H1 (cell line): ENCODE results near the gene CLRN1. TPM values are rescaled to one million over a fixed set of nuclear protein-coding genes. Genes with fewer than 3 reads are reported as not detected.

ENCODE experiments used
- CTCF ChIA-PET: fragments of 300-600 bp; sonication (Branson Sonifier 250); formaldehyde crosslinking; loops from one replicate; lab custom pipeline; 2021; ENCODE audit not compliant: partially characterized antibody; lab: Charles Lee
- POLR2A ChIA-PET: fragments of 300-600 bp; sonication (Branson Sonifier 250); formaldehyde crosslinking; loops from one replicate; lab custom pipeline; 2021; ENCODE audit warnings: inconsistent platforms; ENCODE audit not compliant: partially characterized antibody; lab: Charles Lee
- DNase-seq, 2 experiments: peaks; one replicate each; pipeline versions ENCODE4 v3.0.0 to v3.0.0-alpha.2; 2010 to 2022; ENCODE audit warnings: low spot score in 2 of 2, low read depth in 1 of 2, mixed read lengths in 1 of 2
- FAIRE-seq: peaks from 2 replicates; lab custom pipeline; 2011; peaks lifted over from hg19 to GRCh38; lab: Jason Lieb, UNC
- H2AFZ ChIP-seq: 2 replicates; pipeline ENCODE4 v1.8.1; 2012; ENCODE audit warnings: low read length, inconsistent platforms
- H2AK5ac ChIP-seq: 2 replicates; pipeline ENCODE4 v1.6.1; 2013; ENCODE audit warnings: low read depth, low read length
- H2BK120ac ChIP-seq: replicated peaks from 2 replicates; pipeline ENCODE3; 2013; ENCODE audit warnings: low read depth, low read length, inconsistent platforms
- H2BK12ac ChIP-seq: 2 replicates; pipeline ENCODE4 v1.6.1; 2013; ENCODE audit warnings: low read depth, low read length
- H2BK15ac ChIP-seq: 2 replicates; pipeline ENCODE4 v1.6.1; 2013; ENCODE audit warnings: low read length
- H2BK20ac ChIP-seq: 2 replicates; pipeline ENCODE4 v1.6.1; 2013; ENCODE audit warnings: low read length
- H2BK5ac ChIP-seq: 2 replicates; pipeline ENCODE4 v1.6.1; 2013; ENCODE audit warnings: low read depth, low read length
- H3K14ac ChIP-seq: 2 replicates; pipeline ENCODE4 v1.6.1; 2013; ENCODE audit warnings: inconsistent platforms; ENCODE audit not compliant: insufficient read length
- H3K18ac ChIP-seq: 2 replicates; pipeline ENCODE4 v1.6.1; 2013; ENCODE audit warnings: low read length; ENCODE audit errors: extremely low read depth
- H3K23ac ChIP-seq: 2 replicates; pipeline ENCODE4 v1.6.1; 2013; ENCODE audit warnings: inconsistent platforms; ENCODE audit not compliant: insufficient read length
- H3K23me2 ChIP-seq: 2 replicates; pipeline ENCODE4 v1.6.1; 2013; ENCODE audit warnings: low read depth, low read length
- H3K27ac ChIP-seq: 2 replicates; pipeline ENCODE4 v1.6.1; 2011; ENCODE audit warnings: low read depth, low read length, inconsistent platforms
- H3K27me3 ChIP-seq, 4 experiments: replicated peaks in 1 of 4; 1 replicate in 1 of 4; 2 replicates in 3 of 4; pipeline versions ENCODE4 v1.6.1 to v1.8.1; 2011 to 2013; ENCODE audit warnings: low read length in 3 of 4, mild to moderate bottlenecking in 3 of 4, inconsistent platforms in 2 of 4, mixed read lengths in 2 of 4, moderate library complexity in 1 of 4; ENCODE audit not compliant: control insufficient read depth in 3 of 4, insufficient read depth in 3 of 4; ENCODE audit errors: extremely low read depth in 1 of 4
- H3K36me3 ChIP-seq, 4 experiments: 2 replicates each; pipeline versions ENCODE4 v1.6.1 to v1.8.1; 2011 to 2013; ENCODE audit warnings: mild to moderate bottlenecking in 4 of 4, low read length in 3 of 4, moderate library complexity in 2 of 4, control low read depth in 1 of 4, inconsistent platforms in 1 of 4; ENCODE audit not compliant: insufficient read depth in 4 of 4, control insufficient read depth in 2 of 4
- H3K4ac ChIP-seq: replicated peaks from 2 replicates; pipeline ENCODE3; 2013; ENCODE audit warnings: low read length, low read depth, mixed read lengths, inconsistent platforms; ENCODE audit not compliant: insufficient read length
- H3K4me1 ChIP-seq, 4 experiments: replicated peaks in 1 of 4; 1 replicate in 1 of 4; 2 replicates in 3 of 4; pipeline versions ENCODE4 v1.6.1 to v1.8.1; 2011 to 2013; ENCODE audit warnings: low read length in 3 of 4, inconsistent platforms in 2 of 4, mixed read lengths in 1 of 4; ENCODE audit not compliant: insufficient read depth in 4 of 4, control insufficient read depth in 3 of 4
- H3K4me2 ChIP-seq, 2 experiments: 2 replicates each; pipeline versions ENCODE4 v1.6.1 to v1.8.1; 2011 to 2013; ENCODE audit warnings: low read depth in 2 of 2, low read length in 2 of 2, control low read depth in 1 of 2, inconsistent platforms in 1 of 2, mild to moderate bottlenecking in 1 of 2; ENCODE audit not compliant: insufficient read depth in 1 of 2
- H3K4me3 ChIP-seq, 4 experiments: fragments of 200-600, 300-600 bp in 1 of 4; sonication (generic), shearing (Covaris generic), sonication (Bioruptor Twin) in 1 of 4; 2 replicates each; pipeline versions ENCODE4 v1.5.1 to v1.8.1; 2011 to 2016; ENCODE audit warnings: low read length in 4 of 4, low read depth in 3 of 4, control low read depth in 2 of 4, inconsistent platforms in 2 of 4, mild to moderate bottlenecking in 2 of 4, mixed read lengths in 1 of 4, moderate library complexity in 1 of 4; ENCODE audit not compliant: insufficient read depth in 2 of 4; ENCODE audit errors: extremely low read depth in 1 of 4
- H3K56ac ChIP-seq: replicated peaks from 2 replicates; pipeline ENCODE3; 2013; ENCODE audit warnings: low read depth, mild to moderate bottlenecking, mixed read lengths, low read length, inconsistent platforms; ENCODE audit not compliant: insufficient read length
- H3K79me1 ChIP-seq: 2 replicates; pipeline ENCODE4 v1.6.1; 2013; ENCODE audit warnings: low read depth, low read length, control low read depth
- H3K79me2 ChIP-seq, 2 experiments: 2 replicates each; pipeline versions ENCODE4 v1.6.1 to v1.8.1; 2012 to 2013; ENCODE audit warnings: low read length in 2 of 2, mild to moderate bottlenecking in 2 of 2, inconsistent platforms in 1 of 2; ENCODE audit not compliant: insufficient read depth in 2 of 2, control insufficient read depth in 1 of 2
- H3K9ac ChIP-seq, 4 experiments: replicated peaks in 1 of 4; 1 replicate in 1 of 4; 2 replicates in 3 of 4; pipeline versions ENCODE4 v1.6.1 to v1.8.1; 2011 to 2013; ENCODE audit warnings: low read depth in 3 of 4, low read length in 3 of 4, control low read depth in 2 of 4, mild to moderate bottlenecking in 2 of 4, moderate library complexity in 2 of 4, inconsistent platforms in 1 of 4; ENCODE audit errors: extremely low read depth in 1 of 4
- H3K9me3 ChIP-seq, 2 experiments: 2 replicates each; pipeline versions ENCODE4 v1.6.1 to v1.8.1; 2012 to 2013; ENCODE audit warnings: mild to moderate bottlenecking in 2 of 2, moderate library complexity in 2 of 2, control low read depth in 1 of 2, inconsistent platforms in 1 of 2, low read depth in 1 of 2, low read length in 1 of 2, mixed read lengths in 1 of 2; ENCODE audit not compliant: insufficient read depth in 2 of 2
- H4K20me1 ChIP-seq, 2 experiments: replicated peaks in 1 of 2; 2 replicates each; pipeline versions ENCODE3 to v1.8.1; 2011 to 2013; ENCODE audit warnings: inconsistent platforms in 2 of 2, low read length in 2 of 2, mild to moderate bottlenecking in 1 of 2; ENCODE audit not compliant: insufficient read depth in 2 of 2, control insufficient read depth in 1 of 2
- H4K5ac ChIP-seq: 2 replicates; pipeline ENCODE4 v1.6.1; 2013; ENCODE audit warnings: low read length, low read depth, mixed read lengths, inconsistent platforms; ENCODE audit not compliant: insufficient read length
- H4K8ac ChIP-seq: 2 replicates; pipeline ENCODE4 v1.8.0; 2013; ENCODE audit warnings: mild to moderate bottlenecking, moderate library complexity, low read length, inconsistent platforms; ENCODE audit not compliant: insufficient read depth; ENCODE audit errors: extremely low read depth
- H4K91ac ChIP-seq: replicated peaks from 2 replicates; pipeline ENCODE3; 2013; ENCODE audit warnings: low read length, mixed read lengths, inconsistent platforms; ENCODE audit not compliant: insufficient read length
- BRCA1 ChIP-seq: IDR thresholded peaks from 2 replicates; pipeline ENCODE4 v1.6.1; 2012; ENCODE audit warnings: low read depth, low read length, improper control_type of control experiment
- GABPA ChIP-seq: IDR thresholded peaks from 2 replicates; pipeline ENCODE4 v1.6.1; 2011; ENCODE audit warnings: mild to moderate bottlenecking, low read length, moderate library complexity, borderline replicate concordance; ENCODE audit not compliant: insufficient read depth
- NANOG ChIP-seq: IDR thresholded peaks from 2 replicates; pipeline ENCODE4 v1.6.1; 2011; ENCODE audit warnings: low read length, low read depth, mild to moderate bottlenecking, inconsistent platforms; ENCODE audit not compliant: insufficient read depth, poor library complexity, severe bottlenecking
- RAD21 ChIP-seq, 2 experiments: IDR thresholded peaks in 1 of 2; conservative IDR thresholded peaks in 1 of 2; 2 replicates each; pipeline ENCODE4 v1.6.1; 2011; ENCODE audit warnings: low read depth in 2 of 2, low read length in 2 of 2, improper control_type of control experiment in 1 of 2, inconsistent platforms in 1 of 2, mild to moderate bottlenecking in 1 of 2, moderate library complexity in 1 of 2
- SRF ChIP-seq: IDR thresholded peaks from 2 replicates; pipeline ENCODE4 v1.6.1; 2011; ENCODE audit warnings: mild to moderate bottlenecking, low read depth, low read length, moderate library complexity
- SUZ12 ChIP-seq: fragments of 200-600 bp; sonication (generic); IDR thresholded peaks from 2 replicates; pipeline ENCODE4 v1.6.1; 2012; ENCODE audit warnings: mild to moderate bottlenecking, inconsistent platforms, low read length, moderate library complexity, mixed read lengths
- WGBS, 2 experiments: shearing (Covaris generic) in 1 of 2; methylation state at CpG; one replicate each; pipeline versions ENCODE4 v1.1.6 to v1.1.7; 2013 to 2015; ENCODE audit warnings: low lambda C conversion rate in 2 of 2, mixed read lengths in 2 of 2, inconsistent platforms in 1 of 2, low coverage in 1 of 2, missing lambda C conversion rate in 1 of 2; ENCODE audit not compliant: insufficient replicate concordance in 2 of 2, insufficient coverage in 1 of 2, insufficient read length in 1 of 2; ENCODE audit errors: extremely low coverage in 1 of 2, missing lambda C conversion rate in 1 of 2; 5-methylcytosine and 5-hydroxymethylcytosine counted together
- polyA plus RNA-seq, 7 experiments: library from polyadenylated mRNA; depleted of rRNA in 3 of 7; stranded (reverse) in 5 of 7; unstranded in 2 of 7; fragments of >200 nt in 5 of 7; fragments of 200-250 nt in 2 of 7; gene quantifications; 1 replicate in 5 of 7; 2 replicates in 1 of 7; 4 replicates in 1 of 7; pipeline versions ENCODE4 v1.2.1 to v1.2.3, GENCODE V29; 2011 to 2013; ENCODE audit warnings: missing spikeins in 2 of 7, mixed read lengths in 2 of 7
- total RNA-seq: library from RNA; stranded (reverse); fragmentation: NEBNext Ultra II Directional; extraction: Animal tissue kit (Norgen Biotek cat#: 25700); gene quantifications from 2 replicates; pipeline ENCODE4 v1.2.1, GENCODE V29; 2021

Gene CLRN1
- total and polyA plus RNA-seq, 2 of the 8 experiments (the other 6 are each of a cell fraction or from before 2014, with no cell fraction given): 0.20 to 0.35 TPM

DNA sequence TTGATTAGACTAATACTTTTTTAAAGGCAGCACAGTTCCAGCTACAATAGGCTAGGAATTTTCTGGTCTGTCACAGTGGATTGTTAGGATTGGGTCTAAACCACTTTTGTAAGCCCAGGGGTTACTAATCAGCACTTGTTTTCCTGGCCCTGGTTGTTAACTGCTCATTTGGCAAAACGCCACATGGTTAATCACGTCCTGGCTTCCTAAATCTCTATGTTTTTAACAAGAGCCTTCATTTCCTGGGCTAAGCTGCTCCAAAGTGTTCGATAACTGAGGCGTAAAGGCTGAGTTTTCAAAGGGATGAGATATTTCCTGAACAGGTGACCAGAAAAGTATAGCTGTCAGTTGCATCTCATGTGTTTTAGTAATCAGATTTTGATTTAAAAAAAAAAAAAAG is 38.9 kb upstream of the CLRN1 start:
- DNase-seq: no peak
- no peak overlapping the region for H4K5ac ChIP-seq
- ChIA-PET POLR2A (no interaction called here), CTCF (interaction anchor here (1.1 to 1.5 kb wide), 3 partner anchors 8 to 142 kb away, joined by 3 to 11 read pairs (median 4); no protein-coding TSS in a partner anchor)
- H2BK5ac ChIP-seq: no peak overlapping the region
- no peak overlapping the region for H3K27ac ChIP-seq
- FAIRE-seq: no peak
- no peak overlapping the region for H2BK12ac ChIP-seq
- H2BK120ac ChIP-seq: no peak overlapping the region
- 92% methylated on average over 4 of the region's 4 CpGs; no CpG with 5 or more reads in 1 of the 2 experiments for WGBS, 2 experiments
- H3K4ac ChIP-seq: no peak overlapping the region
- no peak overlapping the region for H4K8ac ChIP-seq
- H3K14ac ChIP-seq: no peak overlapping the region
- no peaks in the 10 kb centered on the region for H3K27me3 ChIP-seq
- no peak overlapping the region for H3K4me2 ChIP-seq
- TF ChIP-seq SRF (no peak), NANOG (no peak), SUZ12 (no peak), RAD21 (IDR thresholded peaks at IDR 0.05 in 1 of 2, conservative IDR thresholded peaks at IDR 0.05 in 1 of 2; ENCODE audit: low read depth in 2 of 2, low read length in 2 of 2) (no peak), BRCA1 (no peak), GABPA (no peak)
- no peak overlapping the region for H3K23ac ChIP-seq
- H2AK5ac ChIP-seq: no peak overlapping the region
- H4K20me1 ChIP-seq: no peaks in the 10 kb centered on the region
- no peak overlapping the region for H4K91ac ChIP-seq
- no peaks in the 10 kb centered on the region for H3K23me2 ChIP-seq
- H3K79me1 ChIP-seq: no peaks in the 10 kb centered on the region
- H3K79me2 ChIP-seq: no peaks in the 10 kb centered on the region
- H3K36me3 ChIP-seq: no peaks in the 10 kb centered on the region; a peak in 1 of 8 replicates
- H3K9ac ChIP-seq: no peak overlapping the region
- no peak overlapping the region for H2BK20ac ChIP-seq
- no peak overlapping the region for H3K18ac ChIP-seq
- no peak overlapping the region for H3K56ac ChIP-seq
- H2AFZ ChIP-seq: no peak overlapping the region
- no peak overlapping the region for H3K4me3 ChIP-seq
- peaks cover 0 to 2% (median 0%) of the 10 kb centered on the region in 4 experiments; a peak in 1 of 7 replicates for H3K4me1 ChIP-seq
- no peak overlapping the region for H2BK15ac ChIP-seq
- no peaks in the 10 kb centered on the region for H3K9me3 ChIP-seq
